Ramos (cell line): Measurements from ENCODE around the gene PSD4.

Source experiments
- in situ Hi-C: fragments of 300-500 bp; cut with MboI; formaldehyde crosslinking; loops from one replicate; pipeline ENCODE4 v1.14.3; 2022; ENCODE audit warnings: low sequenced_read_pairs; ENCODE audit not compliant: unreplicated experiment

PSD4 gene

DNA sequence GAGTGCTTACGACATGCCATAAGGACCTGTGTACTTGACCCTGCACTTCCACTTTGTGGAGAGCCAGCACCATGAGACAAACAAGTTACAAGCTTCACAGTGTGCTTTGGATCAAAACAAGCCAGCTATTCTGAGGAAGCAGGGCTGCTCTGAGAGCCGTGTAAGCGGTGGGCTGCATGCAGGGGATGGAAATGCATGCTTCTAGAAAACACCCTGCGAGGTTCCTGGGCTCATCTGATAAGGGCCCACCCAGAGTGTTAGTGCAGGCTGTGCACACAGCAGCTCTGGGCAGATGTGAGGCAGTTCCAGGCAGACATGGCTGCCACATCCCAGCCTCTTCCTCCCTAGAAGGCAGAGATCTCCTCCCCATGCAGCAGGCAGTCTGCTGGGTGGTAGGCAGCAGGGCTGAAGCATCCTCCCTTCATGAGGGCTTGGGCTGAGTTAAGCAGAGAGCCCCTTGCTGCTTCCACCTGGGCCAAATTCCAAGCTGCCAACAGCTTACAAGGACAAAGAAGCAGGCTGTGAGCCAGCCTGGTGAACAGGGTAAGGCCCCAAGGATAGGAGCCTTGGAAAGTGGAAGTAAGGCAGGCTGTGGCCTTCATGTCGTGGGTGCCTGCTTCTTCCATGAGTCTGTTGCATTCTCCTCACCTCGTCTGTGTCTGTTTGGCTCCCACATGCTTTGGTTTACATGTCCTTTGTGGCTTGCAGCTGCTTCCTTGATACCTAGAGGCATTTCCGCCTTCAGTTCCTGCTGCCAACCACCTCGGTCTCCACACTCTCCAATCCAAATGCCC is 7.7 kb downstream of the PSD4 start:
- in situ Hi-C loops, result no loop called here

DNA sequence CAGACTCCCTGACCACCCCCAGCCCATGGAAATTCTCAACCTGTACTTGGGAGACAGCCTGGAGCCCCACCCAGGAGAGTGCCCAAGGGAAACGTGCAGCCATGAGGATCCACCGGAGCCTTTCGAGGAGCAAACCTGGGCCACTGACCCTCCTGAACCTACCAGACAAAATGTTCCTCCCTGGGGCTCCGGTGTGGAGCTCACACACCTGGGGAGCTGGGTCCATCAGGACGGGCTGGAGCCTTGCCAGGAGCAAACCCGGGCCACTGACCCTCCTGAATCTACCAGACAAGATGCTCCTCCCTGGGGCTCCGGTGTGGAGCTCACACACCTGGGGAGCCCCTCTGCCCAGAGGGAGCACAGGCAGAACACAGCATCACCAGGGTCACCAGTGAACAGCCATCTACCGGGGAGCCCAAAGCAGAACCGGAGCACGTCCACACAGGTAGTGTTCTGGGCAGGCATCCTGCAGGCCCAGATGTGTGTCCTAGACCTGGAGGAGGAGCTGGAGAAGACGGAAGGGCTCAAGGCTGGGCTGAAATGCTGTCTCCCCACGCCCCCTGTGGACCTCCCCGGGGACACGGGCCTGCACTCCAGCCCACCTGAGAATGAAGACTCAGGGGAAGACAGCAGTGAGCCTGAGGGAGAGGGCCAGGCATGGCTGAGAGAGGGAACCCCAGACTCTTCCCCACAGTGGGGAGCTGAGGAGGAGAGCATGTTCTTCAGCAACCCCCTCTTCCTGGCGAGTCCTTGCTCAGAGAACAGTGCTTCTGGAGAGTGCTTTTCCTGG is 8.9 kb downstream of the PSD4 start:
- in situ Hi-C loops, result no loop called here

DNA sequence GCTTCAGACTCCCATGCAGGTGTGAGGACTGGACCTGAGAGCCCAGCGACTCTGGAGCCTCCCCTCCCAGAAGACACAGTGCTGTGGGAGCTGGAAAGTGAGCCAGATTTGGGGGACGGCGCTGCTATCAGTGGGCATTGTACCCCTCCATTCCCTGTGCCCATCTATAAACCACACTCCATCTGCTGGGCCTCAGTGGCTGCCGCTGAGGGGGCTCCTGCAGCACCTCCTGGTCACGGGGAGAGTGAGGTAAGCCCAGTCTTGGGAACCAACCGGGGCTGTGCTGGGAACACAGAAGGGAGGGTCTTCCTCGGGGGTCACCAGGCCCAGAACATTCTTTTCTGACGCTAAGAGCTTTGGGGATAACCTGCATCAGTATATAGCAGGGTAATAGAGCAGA is 9.5 kb downstream of the PSD4 start:
- in situ Hi-C loops, result no loop called here

DNA sequence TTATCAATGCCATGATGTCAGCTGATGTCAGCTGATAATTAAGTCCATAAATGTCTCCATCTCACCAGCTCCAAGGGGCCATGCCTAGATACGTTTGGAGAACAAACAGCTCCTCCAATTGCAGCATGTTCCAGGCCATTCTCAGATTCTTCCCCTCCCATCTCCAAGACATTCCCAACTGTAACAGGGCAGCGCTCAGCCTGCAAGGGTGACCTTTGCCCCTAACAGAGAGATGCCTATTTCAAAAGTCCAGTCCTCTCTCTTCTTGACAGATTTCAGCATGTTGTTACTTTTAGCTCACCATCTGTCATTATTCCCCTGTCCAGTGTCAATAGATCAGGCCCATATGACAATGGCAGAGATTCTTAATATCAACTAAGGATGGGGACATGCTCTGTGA is 9.9 kb downstream of the PSD4 start:
- in situ Hi-C loops, result no loop called here

DNA sequence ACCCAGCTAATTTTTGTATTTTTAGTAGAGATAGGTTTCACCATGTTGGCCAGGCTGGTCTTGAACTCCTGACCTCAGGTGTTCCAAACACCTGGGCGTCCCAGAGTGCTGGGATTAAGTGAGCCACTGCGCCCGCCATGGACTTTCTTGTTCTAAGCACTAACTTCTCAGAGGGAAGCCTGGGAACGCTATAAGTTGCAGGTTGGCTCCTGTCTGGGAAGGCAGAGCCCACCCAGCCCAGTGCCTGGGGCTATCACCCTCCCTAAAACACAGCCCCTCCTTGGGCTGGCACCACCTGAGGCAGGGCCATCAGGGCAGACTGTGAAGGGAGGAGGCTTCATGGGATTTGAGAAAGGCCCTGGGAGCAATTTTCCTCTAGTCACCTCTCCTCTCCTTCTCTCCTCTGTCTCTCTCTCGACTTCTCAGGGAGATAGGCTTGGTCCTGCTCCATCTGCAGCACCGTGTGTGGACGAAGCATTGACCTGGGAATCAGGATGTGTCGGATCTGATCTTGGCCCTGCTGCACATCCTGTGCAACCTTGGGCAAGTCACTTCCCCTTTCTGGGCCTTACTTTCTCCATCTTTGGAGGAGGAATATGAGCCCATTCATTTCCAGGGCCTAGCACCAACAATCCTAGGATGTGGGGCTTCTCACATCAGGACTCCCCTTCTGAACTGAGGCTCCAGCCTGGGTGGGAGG is 10.9 kb downstream of the PSD4 start:
- in situ Hi-C loops, result no loop called here

DNA sequence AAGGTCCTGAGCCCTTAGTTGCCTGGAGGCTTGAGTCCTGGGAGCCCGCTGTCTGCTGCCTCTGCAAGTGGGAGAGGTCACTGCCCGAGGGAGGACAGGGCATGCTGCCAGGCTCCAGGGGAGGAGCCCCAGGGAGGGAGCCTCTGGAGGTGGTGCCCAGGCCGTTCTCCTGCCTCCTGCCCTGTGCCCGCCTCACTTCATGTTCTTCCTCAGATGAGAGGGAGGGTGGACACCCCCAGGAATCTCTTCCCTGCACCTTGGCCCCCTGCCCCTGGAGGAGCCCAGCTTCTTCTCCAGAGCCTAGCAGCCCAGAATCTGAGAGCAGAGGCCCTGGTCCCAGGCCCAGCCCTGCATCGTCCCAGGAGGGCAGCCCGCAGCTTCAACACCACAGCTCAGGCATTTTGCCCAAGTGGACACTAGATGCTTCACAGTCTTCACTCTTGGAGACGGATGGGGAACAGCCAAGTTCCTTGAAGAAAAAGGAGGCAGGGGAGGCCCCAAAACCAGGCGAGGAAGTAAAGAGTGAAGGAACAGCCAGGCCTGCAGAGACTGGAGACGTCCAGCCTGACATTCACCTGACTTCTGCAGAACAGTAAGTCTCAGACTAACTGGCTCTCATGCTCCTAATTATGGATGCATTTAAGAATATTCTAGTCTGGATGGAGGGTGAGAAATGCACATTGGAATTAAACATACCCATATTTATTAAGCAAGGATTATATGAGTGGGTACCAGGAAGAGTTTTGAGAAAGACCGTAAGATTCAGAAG is 12.1 kb downstream of the PSD4 start:
- in situ Hi-C loops, result no loop called here

DNA sequence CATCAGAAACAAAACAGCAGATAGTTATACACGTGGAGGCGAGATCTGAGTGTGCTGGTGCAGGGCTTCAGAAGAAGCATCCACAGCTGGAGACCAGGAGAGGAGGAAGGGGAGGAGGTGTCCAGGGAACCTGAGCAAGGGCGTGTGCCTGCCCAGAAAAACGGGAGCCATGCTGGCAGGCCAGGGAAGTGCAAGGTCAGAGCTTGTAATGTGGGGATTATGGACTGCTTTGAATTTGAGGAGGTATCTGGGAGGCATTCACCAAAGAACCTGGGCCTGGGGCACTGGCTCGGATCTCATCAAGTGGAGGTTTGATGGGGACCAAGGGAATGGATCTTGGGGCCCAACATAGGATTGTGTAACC is 12.6 kb downstream of the PSD4 start:
- in situ Hi-C loops, result no loop called here

DNA sequence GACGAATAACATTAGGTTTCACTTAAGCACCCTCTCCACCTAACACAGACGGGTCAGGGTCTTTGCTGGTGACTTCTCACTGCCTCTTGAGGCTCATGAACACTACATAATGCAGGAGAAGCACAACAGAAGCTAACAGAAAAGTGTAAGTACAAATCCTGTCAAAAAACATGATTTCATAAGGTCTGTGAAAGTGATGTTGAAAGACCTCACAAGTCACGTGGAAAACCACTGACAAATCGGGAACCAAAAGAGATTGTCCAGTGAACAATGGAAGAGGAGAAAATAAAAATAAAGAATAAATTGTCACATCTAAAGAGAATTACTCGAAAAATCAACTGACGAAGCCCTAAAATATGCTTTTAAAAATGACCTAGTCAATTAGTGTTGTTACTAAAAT is 14.0 kb downstream of the PSD4 start:
- in situ Hi-C loops, result no loop called here

DNA sequence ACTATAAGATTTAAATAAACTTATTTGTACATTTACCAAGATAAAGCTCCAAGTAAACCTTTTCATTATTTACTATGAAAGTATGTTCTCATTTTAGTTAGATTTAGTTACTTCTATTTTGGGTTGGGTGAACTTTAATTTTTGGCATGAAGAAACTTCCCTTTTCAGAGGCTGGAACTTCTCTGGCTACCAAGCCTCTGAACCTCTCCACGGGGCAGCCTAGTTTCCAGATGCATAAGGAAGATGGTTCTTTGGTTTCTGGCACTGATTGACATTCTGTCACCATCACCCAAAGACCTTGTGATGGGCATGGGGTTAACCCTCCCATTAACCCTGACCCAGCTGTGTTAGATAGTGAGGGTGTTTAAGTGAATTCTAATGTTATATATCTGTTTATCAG is 17.1 kb downstream of the PSD4 start:
- in situ Hi-C loops, result no loop called here

DNA sequence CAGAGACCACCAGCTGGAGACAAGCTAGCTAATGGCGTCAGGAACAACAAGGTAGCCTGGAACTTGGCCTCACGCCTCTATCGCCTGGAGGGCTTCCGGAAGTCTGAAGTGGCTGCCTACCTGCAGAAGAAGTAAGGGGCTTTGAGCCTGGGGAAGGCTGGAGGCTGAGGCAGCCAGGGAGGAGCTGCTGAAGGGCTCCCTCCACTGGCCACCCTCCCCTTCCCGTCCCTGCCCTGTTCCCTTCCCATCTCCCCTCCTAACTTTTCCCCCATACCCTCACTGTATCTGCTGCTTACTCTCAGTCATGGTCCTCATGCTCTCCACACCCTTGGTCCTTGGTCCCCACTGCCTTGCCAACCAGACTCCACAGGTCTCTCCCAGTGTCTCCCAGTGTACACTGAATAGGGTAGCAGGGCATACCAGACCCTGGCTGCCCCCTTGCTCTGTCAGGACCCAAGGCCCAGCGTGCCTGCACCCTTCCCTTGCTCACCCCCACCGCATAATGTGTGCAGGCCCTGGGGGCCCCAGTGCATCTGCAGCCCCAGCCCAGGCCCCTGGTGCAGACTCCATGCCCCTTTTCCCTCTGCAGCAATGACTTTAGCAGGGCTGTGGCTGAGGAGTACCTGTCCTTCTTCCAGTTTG is 18.8 kb downstream of the PSD4 start:
- in situ Hi-C loops, result no loop called here

DNA sequence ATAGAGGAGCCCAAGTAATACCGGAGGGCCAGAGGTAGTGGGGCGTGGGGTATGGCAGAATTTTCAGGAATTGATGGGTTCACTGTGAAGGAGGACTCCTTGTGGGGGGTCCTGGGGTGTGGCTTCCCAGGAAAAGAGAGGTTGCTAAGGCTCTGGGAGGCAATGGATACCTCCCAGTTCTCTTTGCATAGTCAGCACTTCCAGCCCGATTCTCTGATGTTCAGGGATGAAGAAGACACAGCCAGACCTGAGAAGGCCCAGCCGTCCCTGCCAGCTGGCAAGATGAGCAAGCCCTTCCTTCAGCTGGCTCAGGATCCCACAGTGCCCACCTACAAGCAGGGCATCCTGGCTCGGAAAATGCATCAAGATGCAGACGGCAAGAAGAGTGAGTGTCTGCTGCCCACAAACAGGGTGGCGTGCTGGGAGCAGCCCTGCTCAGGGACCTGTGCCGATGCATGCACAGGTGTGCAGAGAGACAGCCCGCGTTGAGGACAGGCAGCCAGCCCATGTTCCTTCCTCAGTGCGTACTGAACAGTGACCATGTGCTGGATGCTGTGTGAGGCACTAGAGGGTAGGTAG is 22.2 kb downstream of the PSD4 start:
- in situ Hi-C loops, result no loop called here

DNA sequence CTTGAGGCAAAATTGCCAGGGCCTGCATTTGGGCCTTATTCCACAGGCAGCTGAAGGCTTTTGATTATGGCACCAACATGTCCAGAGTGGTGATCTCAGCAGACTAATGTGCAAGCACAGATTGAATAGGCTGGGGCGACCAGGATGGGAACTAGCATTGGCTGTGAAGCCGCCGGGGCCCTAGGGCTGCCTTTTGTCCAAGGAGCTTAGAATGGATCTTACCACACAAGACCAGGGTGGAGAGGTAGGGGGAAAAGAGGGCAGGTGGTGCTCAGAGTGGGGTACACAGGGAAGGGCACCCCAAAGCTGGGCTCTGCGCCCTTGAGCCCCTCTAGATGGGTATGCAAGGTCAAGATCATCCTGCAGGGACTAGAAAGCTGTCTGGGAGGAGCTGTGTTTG is 23.1 kb downstream of the PSD4 start:
- in situ Hi-C loops, result no loop called here

DNA sequence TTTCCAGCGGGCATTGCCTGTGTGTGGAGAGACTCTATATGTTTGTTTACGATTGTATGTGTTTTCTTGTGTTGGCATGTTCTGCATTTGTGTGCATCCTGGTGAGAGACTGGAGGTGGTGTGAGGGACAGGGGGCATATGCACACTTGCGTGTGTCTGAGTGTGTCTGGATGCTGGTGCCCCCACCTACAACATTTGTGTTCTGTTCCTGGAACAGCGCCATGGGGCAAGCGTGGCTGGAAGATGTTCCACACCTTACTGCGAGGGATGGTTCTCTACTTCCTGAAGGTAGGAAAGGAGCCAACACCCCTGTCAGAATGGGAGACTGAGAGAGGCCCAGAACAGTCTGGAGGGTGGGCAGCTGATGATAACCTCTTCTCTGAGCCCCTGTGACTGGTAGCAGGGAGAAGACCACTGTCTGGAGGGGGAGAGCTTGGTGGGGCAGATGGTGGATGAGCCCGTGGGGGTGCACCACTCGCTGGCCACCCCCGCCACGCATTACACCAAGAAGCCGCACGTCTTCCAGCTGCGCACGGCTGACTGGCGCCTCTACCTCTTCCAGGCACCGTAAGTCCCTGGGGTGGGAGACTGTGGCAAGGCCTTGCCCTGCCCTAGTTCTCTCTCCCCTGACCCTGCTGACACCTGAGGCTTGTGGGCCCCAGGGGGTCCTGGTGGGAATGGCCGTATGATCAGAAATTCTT is 23.7 kb downstream of the PSD4 start:
- in situ Hi-C loops, result no loop called here

DNA sequence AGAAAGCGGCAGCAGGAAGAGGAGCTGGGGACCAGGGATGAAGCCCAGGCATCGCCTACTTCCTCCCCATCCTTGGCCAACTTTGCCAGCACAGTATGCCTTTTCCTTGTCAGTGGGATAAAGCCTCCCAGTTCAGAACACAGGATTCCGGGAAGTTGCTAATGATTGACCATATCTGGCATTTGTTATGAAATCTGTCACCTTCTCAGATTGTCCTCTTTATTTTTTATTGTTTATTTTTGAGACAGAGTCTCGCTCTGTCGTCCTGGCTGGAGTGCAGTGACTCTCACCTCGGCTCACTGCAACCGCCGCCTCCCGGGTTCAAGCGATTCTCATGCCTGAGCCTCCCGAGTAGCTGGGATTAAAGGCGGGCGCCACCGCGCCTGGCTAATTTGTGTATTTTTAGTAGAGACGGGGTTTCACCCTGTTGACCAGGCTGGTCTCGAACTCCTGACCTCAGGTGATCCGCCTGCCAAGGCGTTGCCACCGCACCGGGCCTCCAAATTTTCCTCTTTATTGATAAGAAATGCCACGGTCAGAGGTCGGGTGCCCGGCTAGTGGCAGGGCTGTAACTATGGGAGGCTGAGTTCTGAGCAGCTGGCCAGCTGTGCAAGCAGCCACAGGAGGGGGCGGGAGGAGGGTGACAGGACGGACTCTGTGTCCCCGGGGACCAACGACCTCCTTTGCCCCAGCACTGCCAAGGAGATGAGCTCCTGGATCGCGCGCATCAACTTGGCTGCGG is 24.4 kb downstream of the PSD4 start:
- in situ Hi-C loops, result no loop called here

DNA sequence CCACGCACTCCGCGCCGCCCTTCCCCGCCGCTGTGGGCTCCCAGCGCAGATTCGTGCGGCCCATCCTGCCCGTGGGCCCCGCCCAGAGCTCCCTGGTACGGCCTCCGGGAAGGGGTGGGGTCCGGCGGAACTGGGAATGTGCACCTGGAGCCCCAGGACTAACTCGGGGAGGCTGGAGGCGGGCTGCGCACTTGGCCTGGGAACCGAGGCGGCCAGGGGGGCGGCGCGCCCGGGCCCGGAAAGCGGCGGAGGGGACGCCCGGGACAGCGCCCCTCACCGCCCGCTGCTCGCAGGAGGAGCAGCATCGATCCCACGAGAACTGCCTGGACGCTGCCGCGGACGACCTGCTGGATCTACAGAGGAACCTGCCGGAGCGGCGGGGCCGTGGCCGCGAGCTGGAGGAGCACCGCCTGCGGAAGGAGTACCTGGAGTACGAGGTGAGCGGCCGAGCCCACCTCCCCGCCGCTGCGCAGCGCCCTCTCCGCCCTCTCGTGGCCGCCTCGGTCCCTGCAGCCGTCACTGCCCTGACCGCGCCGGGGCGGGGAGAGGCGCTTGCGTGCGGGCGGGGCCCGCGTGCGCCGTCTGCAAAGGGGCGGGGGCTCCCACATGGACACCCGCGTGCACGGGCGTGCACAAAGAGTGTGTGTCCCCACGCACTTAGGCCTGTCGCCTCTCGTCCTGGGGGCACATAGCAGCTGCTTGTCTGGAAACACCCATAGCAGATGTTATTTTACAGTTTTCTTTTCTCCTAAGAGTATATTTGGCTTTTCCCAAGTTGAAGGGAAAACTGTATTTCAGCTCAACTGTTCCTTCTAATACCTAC is 25.2 kb downstream of the PSD4 start:
- in situ Hi-C loops, result no loop called here

DNA sequence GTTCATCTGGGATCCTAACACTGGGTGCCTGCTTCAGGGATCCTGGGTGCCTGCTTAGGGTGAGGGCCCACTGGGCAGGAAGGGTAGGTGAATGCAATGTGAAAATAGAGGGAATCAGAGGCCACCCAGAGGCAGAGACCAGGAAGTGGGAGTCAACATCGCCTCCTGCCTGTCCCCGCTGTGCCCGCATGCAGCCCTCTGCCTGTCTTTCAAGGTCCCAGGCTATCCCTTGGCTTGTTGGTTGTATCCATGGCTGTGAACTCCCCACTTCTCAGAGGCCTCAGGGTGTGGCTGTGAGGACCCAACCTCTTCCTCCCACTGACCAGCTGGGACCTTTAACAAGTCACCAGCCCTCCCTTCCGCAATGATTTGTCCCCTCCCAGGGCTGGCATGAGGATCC is 26.5 kb downstream of the PSD4 start:
- in situ Hi-C loops, result no loop called here

DNA sequence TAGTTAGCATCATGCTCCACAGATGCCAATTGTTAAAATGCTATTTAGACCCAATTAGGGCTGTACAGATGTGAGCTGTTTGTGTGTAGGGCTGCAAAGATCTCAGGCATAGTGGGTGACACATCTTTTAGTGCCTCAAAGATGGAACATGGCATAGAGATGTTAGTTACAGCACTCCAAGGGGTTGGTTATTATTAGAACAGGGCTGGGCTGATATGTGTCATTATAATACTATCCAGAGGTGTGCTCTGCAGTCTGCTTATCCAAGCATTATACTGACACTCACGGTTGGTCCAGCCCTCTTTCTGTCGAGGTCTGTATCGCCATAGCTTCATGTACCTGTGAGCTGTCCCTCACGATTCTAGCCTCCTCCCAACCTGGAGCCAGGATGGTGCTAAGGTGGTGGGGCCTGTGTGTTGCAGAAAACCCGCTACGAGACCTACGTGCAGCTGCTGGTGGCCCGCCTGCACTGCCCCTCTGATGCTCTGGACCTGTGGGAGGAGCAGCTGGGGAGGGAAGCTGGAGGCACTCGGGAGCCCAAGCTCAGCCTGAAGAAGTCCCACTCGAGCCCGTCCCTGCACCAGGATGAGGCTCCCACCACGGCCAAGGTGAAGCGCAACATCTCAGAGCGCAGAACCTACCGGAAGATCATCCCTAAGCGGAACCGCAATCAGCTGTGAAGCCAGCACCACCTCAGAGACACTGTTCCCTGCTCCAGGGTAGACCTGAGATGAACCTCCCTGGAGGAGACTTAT is 27.1 kb downstream of the PSD4 start:
- in situ Hi-C loops, result no loop called here
